Natural killer cell (primary cell): ENCODE measurements around the gene RNF220. TPM values are rescaled to one million over a fixed set of nuclear protein-coding genes. Genes with fewer than 3 reads are reported as not detected.

ENCODE experiments used
- ATAC-seq, 3 donors: fragments of 150-1000 bp in 2 of 3; fragments of 200-7000 bp in 1 of 3; cut with Tn5 transposase; 1 replicate in 1 of 3; 2 replicates in 2 of 3; pipeline ENCODE4 v1.10.0; 2021; ENCODE audit warnings: mild to moderate bottlenecking in 2 of 3, moderate library complexity in 2 of 3
- DNase-seq, 2 donors: peaks; one replicate each; pipeline versions ENCODE4 v3.0.0 to v3.0.0-alpha.2; 2013 to 2021; ENCODE audit warnings: mixed read lengths in 1 of 2
- H3K27ac ChIP-seq: one replicate; pipeline ENCODE4 v1.5.1; 2013; ENCODE audit warnings: mild to moderate bottlenecking, low read length
- H3K27me3 ChIP-seq: one replicate; pipeline ENCODE4 v1.6.1; 2013; ENCODE audit warnings: low read length; ENCODE audit not compliant: control insufficient read depth, insufficient read depth
- H3K36me3 ChIP-seq: one replicate; pipeline ENCODE4 v1.6.1; 2013; ENCODE audit warnings: low read length; ENCODE audit not compliant: control insufficient read depth, insufficient read depth
- H3K4me1 ChIP-seq: one replicate; pipeline ENCODE4 v1.6.1; 2013; ENCODE audit warnings: low read length; ENCODE audit not compliant: control insufficient read depth, insufficient read depth
- H3K4me3 ChIP-seq: one replicate; pipeline ENCODE4 v1.5.1; 2013; ENCODE audit warnings: low read length
- H3K9me3 ChIP-seq: one replicate; pipeline ENCODE4 v1.6.1; 2013; ENCODE audit warnings: low read length; ENCODE audit not compliant: control insufficient read depth, insufficient read depth
- H3K27ac Mint-ChIP-seq, 2 donors: one replicate each; pipeline ENCODE4 v1.8.0; 2022; ENCODE audit warnings: mild to moderate bottlenecking in 2 of 2, mixed read lengths in 2 of 2, moderate library complexity in 1 of 2
- H3K27me3 Mint-ChIP-seq, 2 donors: one replicate each; pipeline ENCODE4 v1.8.0; 2022; ENCODE audit warnings: low read depth in 2 of 2, mixed read lengths in 2 of 2
- H3K36me3 Mint-ChIP-seq: one replicate; pipeline ENCODE4 v1.8.0; 2022; ENCODE audit warnings: mixed read lengths
- H3K4me1 Mint-ChIP-seq, 2 donors: one replicate each; pipeline ENCODE4 v1.8.0; 2022; ENCODE audit warnings: mixed read lengths in 2 of 2
- H3K4me3 Mint-ChIP-seq: one replicate; pipeline ENCODE4 v1.8.0; 2022; ENCODE audit warnings: mild to moderate bottlenecking, moderate library complexity, mixed read lengths
- H3K9me3 Mint-ChIP-seq, 2 donors: one replicate each; pipeline ENCODE4 v1.8.0; 2022; ENCODE audit warnings: mixed read lengths in 2 of 2
- WGBS: methylation state at CpG from one replicate; pipeline ENCODE4 v1.1.7; 2013; ENCODE audit warnings: missing lambda C conversion rate; ENCODE audit not compliant: insufficient coverage; 5-methylcytosine and 5-hydroxymethylcytosine counted together
- intact Hi-C: fragments of 100-400 bp; cut with micrococcal nuclease; formaldehyde crosslinking; loops from one replicate; pipeline ENCODE4 v1.14.2; 2022
- total RNA-seq, 4 donors: library from RNA; stranded (reverse); fragments of 120-200 nt in 1 of 4; gene quantifications; one replicate each; pipeline versions ENCODE4 v1.2.3 to v1.2.4, GENCODE V29; 2013 to 2022
- TF ChIP-seq, protein P1 (sequence below): fragments of 200-600 bp; IDR thresholded peaks from one replicate; pipeline ENCODE4 v1.8.0; 2022; ENCODE audit warnings: antibody characterized with exemption

Gene RNF220
- total RNA-seq, 3 donors from 2014 or later (not counting 1 experiment from before 2014, with no cell fraction given), result 88.5 to 107 (median 105) TPM

DNA sequence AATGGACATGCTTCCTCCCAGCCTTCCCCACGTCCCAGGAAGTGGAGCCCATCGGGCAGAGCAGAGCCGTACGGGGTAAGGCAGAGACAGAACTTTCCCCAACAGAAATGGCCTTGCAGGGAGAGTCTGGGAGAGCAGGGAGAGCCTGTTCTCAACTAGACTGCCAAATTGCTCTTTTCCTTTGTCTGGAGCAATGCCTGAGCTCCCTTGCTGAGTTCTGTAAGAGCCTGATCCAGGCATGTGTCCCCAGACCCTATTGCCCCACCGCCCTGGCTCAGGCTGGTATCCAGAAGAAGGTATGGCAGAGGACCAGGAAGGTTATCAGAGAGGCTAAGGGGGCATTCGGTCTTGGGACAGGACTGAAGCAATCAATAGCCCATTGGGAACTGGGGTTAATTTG lies 189.3 kb downstream of the RNF220 start:
- intact Hi-C loops, result loop anchor here (10.0 kb wide), 1 partner anchor 590 kb away; no protein-coding TSS in a partner anchor

DNA sequence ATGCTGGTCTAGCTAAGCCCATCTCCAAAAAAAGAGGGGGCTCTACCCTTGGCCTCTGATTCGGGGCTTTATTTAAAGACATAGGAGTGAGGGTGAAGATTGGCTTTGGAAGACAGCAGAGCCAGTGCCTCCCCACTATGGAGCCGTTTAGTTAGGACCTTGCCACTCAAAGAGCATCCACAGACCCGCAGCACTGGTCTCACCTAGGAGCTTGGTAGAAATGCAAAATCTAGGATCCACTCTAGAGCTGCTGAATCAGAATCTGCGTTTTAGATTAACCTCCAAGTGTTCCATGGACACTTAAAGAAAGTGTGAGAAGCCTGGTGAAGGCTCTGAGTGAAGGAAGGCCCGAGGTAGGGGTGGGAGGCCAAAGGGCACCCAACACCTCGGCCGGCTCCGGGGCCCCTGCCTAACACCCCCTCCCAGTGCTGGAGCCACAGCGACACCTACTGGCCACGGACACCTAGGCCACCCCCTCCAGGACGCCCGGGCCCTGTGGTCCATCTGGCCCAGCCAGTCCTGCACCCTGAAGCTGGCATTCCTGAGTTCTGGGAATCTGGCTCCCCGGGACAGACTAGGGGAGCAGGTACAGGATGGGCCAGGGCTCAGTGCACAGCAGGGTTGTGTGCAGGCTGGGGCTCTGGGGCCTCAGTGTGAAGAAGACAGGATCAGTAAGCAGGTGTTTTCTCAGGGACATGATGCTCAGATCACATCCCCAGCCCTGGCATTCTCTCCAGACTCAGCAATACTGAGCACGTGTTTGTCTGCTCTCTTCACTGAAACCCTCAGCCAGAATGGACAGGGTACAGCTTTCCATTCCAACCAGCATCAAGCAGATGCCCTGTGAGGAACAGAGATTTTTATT lies 190.0 kb downstream of the RNF220 start:
- H3K4me1 ChIP-seq, result peaks cover 3% of the 10 kb centered on the region
- TF ChIP-seq, protein P1, sequence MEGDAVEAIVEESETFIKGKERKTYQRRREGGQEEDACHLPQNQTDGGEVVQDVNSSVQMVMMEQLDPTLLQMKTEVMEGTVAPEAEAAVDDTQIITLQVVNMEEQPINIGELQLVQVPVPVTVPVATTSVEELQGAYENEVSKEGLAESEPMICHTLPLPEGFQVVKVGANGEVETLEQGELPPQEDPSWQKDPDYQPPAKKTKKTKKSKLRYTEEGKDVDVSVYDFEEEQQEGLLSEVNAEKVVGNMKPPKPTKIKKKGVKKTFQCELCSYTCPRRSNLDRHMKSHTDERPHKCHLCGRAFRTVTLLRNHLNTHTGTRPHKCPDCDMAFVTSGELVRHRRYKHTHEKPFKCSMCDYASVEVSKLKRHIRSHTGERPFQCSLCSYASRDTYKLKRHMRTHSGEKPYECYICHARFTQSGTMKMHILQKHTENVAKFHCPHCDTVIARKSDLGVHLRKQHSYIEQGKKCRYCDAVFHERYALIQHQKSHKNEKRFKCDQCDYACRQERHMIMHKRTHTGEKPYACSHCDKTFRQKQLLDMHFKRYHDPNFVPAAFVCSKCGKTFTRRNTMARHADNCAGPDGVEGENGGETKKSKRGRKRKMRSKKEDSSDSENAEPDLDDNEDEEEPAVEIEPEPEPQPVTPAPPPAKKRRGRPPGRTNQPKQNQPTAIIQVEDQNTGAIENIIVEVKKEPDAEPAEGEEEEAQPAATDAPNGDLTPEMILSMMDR, result peak; percentile 97
- peak overlapping the region in 1 of 2 donors; percentile 54 for H3K27ac Mint-ChIP-seq
- peaks cover 0 to 3% of the 10 kb centered on the region in 2 donors for H3K27me3 Mint-ChIP-seq
- H3K4me1 Mint-ChIP-seq, result peaks cover 0 to 8% of the 10 kb centered on the region in 2 donors
- H3K9me3 ChIP-seq, result no peaks in the 10 kb centered on the region
- H3K36me3 ChIP-seq, result no peaks in the 10 kb centered on the region
- DNase-seq (peak; percentile 78 to 86), ATAC-seq (peak; percentile 88 to 99 (median 98))
- H3K4me3 Mint-ChIP-seq, result no peak overlapping the region
- no peaks in the 10 kb centered on the region for H3K9me3 Mint-ChIP-seq
- H3K36me3 Mint-ChIP-seq, result no peaks in the 10 kb centered on the region
- no peak overlapping the region for H3K4me3 ChIP-seq
- no peaks in the 10 kb centered on the region for H3K27me3 ChIP-seq
- H3K27ac ChIP-seq, result no peak overlapping the region
- 33% methylated on average over 14 of the region's 14 CpGs for WGBS
- intact Hi-C loops, result loop anchor here (1.0 to 10.0 kb wide), 3 partner anchors 217 to 590 kb away; no protein-coding TSS in a partner anchor

More for the DNA sequence above, 189.3 kb downstream of the RNF220 start:
- no peak overlapping the region for H3K4me3 Mint-ChIP-seq
- H3K9me3 Mint-ChIP-seq, result no peaks in the 10 kb centered on the region
- Histone ChIP-seq H3K27me3 (no peaks in the 10 kb centered on the region), H3K4me1 (peaks cover 3% of the 10 kb centered on the region), H3K27ac (no peak overlapping the region), H3K36me3 (no peaks in the 10 kb centered on the region), H3K4me3 (no peak overlapping the region), H3K9me3 (no peaks in the 10 kb centered on the region)
- peaks cover 0 to 8% of the 10 kb centered on the region in 2 donors for H3K4me1 Mint-ChIP-seq
- DNase-seq, result no peak
- ATAC-seq, result no peak
- peak overlapping the region in 1 of 2 donors; percentile 54 for H3K27ac Mint-ChIP-seq
- no peaks in the 10 kb centered on the region for H3K36me3 Mint-ChIP-seq
- TF ChIP-seq, protein P1, result no peak
- H3K27me3 Mint-ChIP-seq, result peaks cover 0 to 3% of the 10 kb centered on the region in 2 donors
- WGBS, result 90% methylated on average over 6 of the region's 6 CpGs

DNA sequence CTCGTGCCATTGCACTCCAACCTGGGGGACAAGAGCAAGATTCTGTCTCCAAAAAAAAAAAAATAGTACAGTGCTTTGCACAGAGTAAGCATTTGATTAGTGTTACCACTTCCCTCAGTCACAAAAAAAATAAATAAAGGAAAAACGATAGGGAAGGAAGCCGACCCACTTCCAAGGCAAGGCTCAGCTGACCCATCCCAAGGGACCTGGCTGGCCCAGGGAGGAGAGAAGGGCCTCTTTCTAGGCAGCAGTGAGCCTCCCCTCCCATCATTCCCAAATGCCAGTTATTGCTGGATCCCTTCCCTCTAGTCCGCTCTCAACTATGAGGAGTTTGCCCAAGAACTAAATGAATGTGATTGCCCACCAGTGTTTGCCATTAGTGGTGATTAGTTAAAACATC lies 191.5 kb downstream of the RNF220 start:
- Mint-ChIP-seq H3K36me3 (no peaks in the 10 kb centered on the region), H3K27ac (no peak overlapping the region), H3K4me3 (no peak overlapping the region), H3K9me3 (no peaks in the 10 kb centered on the region), H3K27me3 (peaks cover 0 to 3% of the 10 kb centered on the region in 2 donors), H3K4me1 (peaks cover 0 to 5% of the 10 kb centered on the region in 2 donors)
- H3K9me3 ChIP-seq, result no peaks in the 10 kb centered on the region
- no peaks in the 10 kb centered on the region for H3K36me3 ChIP-seq
- TF ChIP-seq, protein P1, result no peak
- ATAC-seq (no peak), DNase-seq (no peak)
- H3K27ac ChIP-seq, result no peak overlapping the region
- WGBS, result 84% methylated on average over 3 of the region's 4 CpGs
- intact Hi-C loops, result loop anchor here (10.0 kb wide), 1 partner anchor 592 kb away; no protein-coding TSS in a partner anchor
- no peak overlapping the region for H3K4me3 ChIP-seq
- H3K4me1 ChIP-seq, result peaks cover 3% of the 10 kb centered on the region
- no peaks in the 10 kb centered on the region for H3K27me3 ChIP-seq
